Glutamatergic neuron (in vitro differentiated cells): ENCODE measurements around the gene GDF3. TPM values are rescaled to one million over a fixed set of nuclear protein-coding genes. Genes with fewer than 3 reads are reported as not detected.
"Not testable (repeated sequence)": the region's sequence is repeated elsewhere in the genome, so short reads cannot be mapped to it uniquely, and the experiment has no call there.

Source experiments
- DNase-seq: peaks from one replicate; pipeline ENCODE4 v3.0.0; 2022
- H3K27ac Mint-ChIP-seq: one replicate; pipeline ENCODE4 v1.8.0; 2020; ENCODE audit warnings: mild to moderate bottlenecking, mixed read lengths, inconsistent platforms; ENCODE audit not compliant: unreplicated experiment
- H3K27me3 Mint-ChIP-seq: one replicate; pipeline ENCODE4 v1.8.0; 2020; ENCODE audit warnings: mild to moderate bottlenecking, moderate library complexity, mixed read lengths, inconsistent platforms; ENCODE audit not compliant: unreplicated experiment
- H3K36me3 Mint-ChIP-seq: one replicate; pipeline ENCODE4 v1.8.0; 2020; ENCODE audit warnings: mild to moderate bottlenecking, mixed read lengths, inconsistent platforms; ENCODE audit not compliant: unreplicated experiment
- H3K4me1 Mint-ChIP-seq: one replicate; pipeline ENCODE4 v1.8.0; 2020; ENCODE audit warnings: mild to moderate bottlenecking, low read depth, mixed read lengths, inconsistent platforms; ENCODE audit not compliant: unreplicated experiment
- H3K4me3 Mint-ChIP-seq: one replicate; pipeline ENCODE4 v1.8.0; 2020; ENCODE audit warnings: mild to moderate bottlenecking, mixed read lengths, inconsistent platforms; ENCODE audit not compliant: unreplicated experiment
- H3K9me3 Mint-ChIP-seq: one replicate; pipeline ENCODE4 v1.8.0; 2020; ENCODE audit warnings: mild to moderate bottlenecking, moderate library complexity, mixed read lengths, inconsistent platforms; ENCODE audit not compliant: unreplicated experiment
- total RNA-seq: library from RNA; stranded (reverse); fragmentation: NEBNext Ultra II Directional; extraction: Animal tissue kit (Norgen Biotek cat#: 25700); gene quantifications from one replicate; pipeline ENCODE4 v1.2.1, GENCODE V29; 2021; ENCODE audit not compliant: unreplicated experiment
- TF ChIP-seq, protein P1 (sequence below): fragments of 200-600 bp; sonication (generic); IDR thresholded peaks from one replicate; pipeline ENCODE4 v1.5.0; 2021; ENCODE audit not compliant: partially characterized antibody, unreplicated experiment

Gene GDF3
- total RNA-seq, 1 donor from 2014 or later: 0.34 TPM

DNA sequence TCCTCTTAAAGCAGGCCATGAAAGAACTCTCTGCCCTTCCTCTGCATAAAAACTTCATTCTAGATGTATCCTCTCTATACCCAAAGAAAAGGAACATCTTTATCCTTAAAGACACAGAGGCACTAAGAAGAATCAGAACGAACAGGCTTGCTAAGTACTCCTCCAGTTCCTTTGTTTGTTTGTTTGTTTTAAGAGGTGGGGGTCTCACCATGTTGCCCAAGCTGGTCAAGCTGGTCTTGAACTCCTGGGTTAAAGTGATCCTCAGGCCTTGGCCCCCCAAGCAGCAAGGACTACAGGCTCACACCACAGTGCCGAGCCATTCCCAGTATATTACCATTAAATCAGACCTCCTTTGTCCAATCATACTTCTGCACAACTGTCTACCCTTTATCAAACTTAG is 14.0 kb downstream of the GDF3 start:
- no peaks in the 10 kb centered on the region for H3K4me1 Mint-ChIP-seq
- peaks cover 5% of the 10 kb centered on the region for H3K36me3 Mint-ChIP-seq
- DNase-seq: no peak
- H3K27ac Mint-ChIP-seq: no peak overlapping the region
- no peaks in the 10 kb centered on the region for H3K9me3 Mint-ChIP-seq
- TF ChIP-seq, protein P1, sequence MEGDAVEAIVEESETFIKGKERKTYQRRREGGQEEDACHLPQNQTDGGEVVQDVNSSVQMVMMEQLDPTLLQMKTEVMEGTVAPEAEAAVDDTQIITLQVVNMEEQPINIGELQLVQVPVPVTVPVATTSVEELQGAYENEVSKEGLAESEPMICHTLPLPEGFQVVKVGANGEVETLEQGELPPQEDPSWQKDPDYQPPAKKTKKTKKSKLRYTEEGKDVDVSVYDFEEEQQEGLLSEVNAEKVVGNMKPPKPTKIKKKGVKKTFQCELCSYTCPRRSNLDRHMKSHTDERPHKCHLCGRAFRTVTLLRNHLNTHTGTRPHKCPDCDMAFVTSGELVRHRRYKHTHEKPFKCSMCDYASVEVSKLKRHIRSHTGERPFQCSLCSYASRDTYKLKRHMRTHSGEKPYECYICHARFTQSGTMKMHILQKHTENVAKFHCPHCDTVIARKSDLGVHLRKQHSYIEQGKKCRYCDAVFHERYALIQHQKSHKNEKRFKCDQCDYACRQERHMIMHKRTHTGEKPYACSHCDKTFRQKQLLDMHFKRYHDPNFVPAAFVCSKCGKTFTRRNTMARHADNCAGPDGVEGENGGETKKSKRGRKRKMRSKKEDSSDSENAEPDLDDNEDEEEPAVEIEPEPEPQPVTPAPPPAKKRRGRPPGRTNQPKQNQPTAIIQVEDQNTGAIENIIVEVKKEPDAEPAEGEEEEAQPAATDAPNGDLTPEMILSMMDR: no peak
- H3K4me3 Mint-ChIP-seq: no peak overlapping the region
- H3K27me3 Mint-ChIP-seq: peaks cover 1% of the 10 kb centered on the region

DNA sequence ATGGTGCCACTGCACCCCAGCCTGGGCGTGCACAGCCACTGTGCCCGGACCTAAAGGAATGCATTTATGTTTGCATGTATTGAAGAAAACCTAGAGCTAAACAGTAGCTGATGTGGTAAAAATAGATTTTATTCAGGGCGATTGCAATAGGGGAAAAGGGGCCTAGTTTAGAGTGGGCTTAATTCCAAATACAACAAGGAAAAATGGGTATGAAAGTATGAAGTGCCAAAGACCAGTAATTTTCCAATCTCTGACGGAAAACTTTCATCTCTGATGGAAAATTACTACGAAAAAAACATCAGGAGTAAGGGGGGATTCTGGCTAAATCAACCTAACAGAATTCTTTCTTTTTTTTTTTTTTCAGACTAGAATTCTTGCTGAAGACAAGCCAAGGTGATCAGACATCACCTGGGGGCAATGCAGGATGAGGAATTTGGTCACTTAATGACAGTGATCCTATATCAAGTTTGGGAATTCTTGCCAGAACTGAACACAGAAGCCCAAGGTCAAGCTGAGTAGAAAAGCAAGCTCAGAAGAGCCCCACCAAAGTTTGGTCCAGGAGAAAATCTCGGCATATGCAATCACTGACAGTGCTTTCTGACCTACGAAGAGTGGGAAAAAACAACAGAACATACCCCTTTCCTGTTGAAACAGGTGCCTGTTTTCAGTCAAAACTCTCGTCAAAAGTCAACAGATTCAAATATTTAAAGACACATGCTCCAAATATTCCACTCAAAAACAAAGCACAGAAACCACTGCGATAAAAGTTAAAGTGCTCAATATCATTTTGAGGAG is 16.1 kb downstream of the GDF3 start:
- H3K27me3 Mint-ChIP-seq: no peaks in the 10 kb centered on the region
- no peak overlapping the region for H3K4me3 Mint-ChIP-seq
- no peak overlapping the region for H3K27ac Mint-ChIP-seq
- TF ChIP-seq, protein P1: no peak
- no peaks in the 10 kb centered on the region for H3K36me3 Mint-ChIP-seq
- no peak for DNase-seq
- H3K9me3 Mint-ChIP-seq: no peaks in the 10 kb centered on the region
- no peaks in the 10 kb centered on the region for H3K4me1 Mint-ChIP-seq

DNA sequence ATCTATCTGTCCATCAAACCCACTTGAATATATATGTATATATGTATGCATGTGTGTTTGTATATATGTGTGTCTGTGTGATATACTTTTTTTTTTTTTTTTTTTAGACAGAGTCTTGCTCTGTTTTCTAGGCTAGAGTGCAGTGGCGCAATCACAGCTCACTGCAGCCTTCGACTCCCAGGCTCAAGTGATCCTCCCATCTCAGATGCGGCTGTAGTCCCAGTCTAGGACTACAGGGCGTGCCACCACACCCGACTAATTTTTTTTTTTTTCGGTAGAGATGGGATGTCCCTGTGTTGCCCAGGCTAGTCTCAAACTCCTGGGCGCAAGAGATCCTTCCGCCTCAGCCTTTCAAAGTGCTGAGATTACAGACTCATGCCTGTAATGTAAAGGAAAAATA is 16.8 kb downstream of the GDF3 start:
- Mint-ChIP-seq H3K27me3 (no peaks in the 10 kb centered on the region), H3K4me3 (no peak overlapping the region), H3K27ac (no peak overlapping the region), H3K36me3 (no peaks in the 10 kb centered on the region), H3K4me1 (no peaks in the 10 kb centered on the region), H3K9me3 (no peaks in the 10 kb centered on the region)
- TF ChIP-seq, protein P1: no peak
- DNase-seq: no peak

DNA sequence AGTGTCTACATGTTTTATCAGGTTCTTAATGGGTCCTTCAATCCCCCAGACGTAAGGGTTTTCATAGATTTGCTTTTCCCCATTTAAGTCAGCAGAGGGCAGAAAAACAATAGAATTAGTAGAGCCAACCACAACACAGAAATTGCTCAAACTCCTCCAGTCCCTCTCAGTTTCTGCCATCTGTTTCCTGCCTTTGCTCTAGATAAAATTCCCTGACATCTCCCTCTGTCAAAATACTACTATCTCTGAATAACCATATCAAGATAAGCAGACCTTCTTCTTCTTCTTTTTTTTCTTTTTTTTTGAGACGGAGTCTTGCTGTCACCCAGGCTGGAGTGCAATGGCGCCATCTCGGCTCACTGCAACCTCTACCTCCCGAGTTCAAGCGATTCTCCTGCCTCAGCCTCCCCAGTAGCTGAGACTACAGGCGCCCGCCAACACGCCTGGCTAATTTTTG is 18.1 kb downstream of the GDF3 start:
- H3K36me3 Mint-ChIP-seq, DNase-seq, H3K27ac Mint-ChIP-seq, H3K9me3 Mint-ChIP-seq, H3K4me1 Mint-ChIP-seq, H3K27me3 Mint-ChIP-seq, H3K4me3 Mint-ChIP-seq: not testable (repeated sequence)

DNA sequence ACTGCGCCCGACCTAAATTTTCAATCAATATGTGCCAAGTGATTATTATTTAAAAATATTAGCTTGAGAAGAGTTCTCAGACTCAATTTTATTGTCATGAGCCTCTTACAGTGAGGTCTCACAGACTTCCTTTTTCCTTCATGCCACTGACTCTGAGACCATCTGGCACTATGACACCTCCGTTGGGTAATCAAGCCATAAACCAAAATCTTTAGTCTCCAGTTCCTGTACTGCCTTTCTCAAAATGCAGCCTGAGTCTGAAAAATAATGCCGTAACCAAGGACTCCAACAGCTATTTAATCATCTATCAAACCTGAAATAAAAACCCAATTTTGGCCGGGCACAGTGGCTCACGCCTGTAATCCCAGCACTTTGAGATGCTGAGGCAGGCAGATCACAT is 20.1 kb downstream of the GDF3 start:
- not testable (repeated sequence) for H3K36me3 Mint-ChIP-seq, DNase-seq, H3K4me3 Mint-ChIP-seq, H3K27me3 Mint-ChIP-seq, H3K4me1 Mint-ChIP-seq, H3K27ac Mint-ChIP-seq, H3K9me3 Mint-ChIP-seq

DNA sequence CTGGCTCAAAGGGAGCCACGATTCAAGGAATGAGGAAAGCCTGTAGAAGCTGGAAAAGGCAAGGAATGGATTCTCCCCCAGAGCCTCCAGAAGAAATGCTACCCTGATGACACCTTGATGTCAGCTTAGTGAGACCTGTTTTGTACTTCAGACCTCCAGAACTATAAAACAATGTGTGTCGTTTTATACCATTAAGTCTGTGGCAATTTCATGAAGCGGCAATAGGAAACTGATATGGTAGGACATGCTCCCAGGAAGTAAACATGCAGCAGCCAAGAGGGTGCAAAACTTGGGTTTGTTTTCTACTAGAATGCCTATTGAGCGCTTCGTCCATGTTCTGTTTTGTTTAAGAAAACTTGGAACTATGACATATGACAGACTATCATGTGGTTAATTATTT is 27.4 kb downstream of the GDF3 start:
- TF ChIP-seq, protein P1: no peak

More for the DNA sequence above, 27.4 kb downstream of the GDF3 start:
- Mint-ChIP-seq H3K36me3 (no peaks in the 10 kb centered on the region), H3K27ac (no peak overlapping the region), H3K4me3 (no peak overlapping the region), H3K27me3 (no peaks in the 10 kb centered on the region), H3K4me1 (no peaks in the 10 kb centered on the region), H3K9me3 (no peaks in the 10 kb centered on the region)
- no peak for DNase-seq
